Choroid plexus epithelial cell (primary cell): ENCODE measurements around the gene SLC25A21.

Experiments
- DNase-seq: peaks from one replicate; pipeline ENCODE4 v3.0.0-alpha.2; 2010; ENCODE audit warnings: low read depth
- H3K4me3 ChIP-seq: 2 replicates; pipeline ENCODE4 v1.5.1; 2011; ENCODE audit warnings: low read depth, mild to moderate bottlenecking, control low read depth, low read length, moderate library complexity
- CTCF ChIP-seq: conservative IDR thresholded peaks from 2 replicates; pipeline ENCODE4 v1.5.1; 2011; ENCODE audit warnings: low read depth, mild to moderate bottlenecking, control low read depth, inconsistent platforms, low read length, moderate library complexity

The SLC25A21 gene

GRCh38 chr14:36835128-36835527 is 337.3 kb downstream of the SLC25A21 start:
- TF ChIP-seq CTCF = no peak
- no peak for DNase-seq
- H3K4me3 ChIP-seq = no peak overlapping the region

GRCh38 chr14:36834293-36834692 is 338.1 kb downstream of the SLC25A21 start:
- H3K4me3 ChIP-seq = no peak overlapping the region
- no peak for DNase-seq
- TF ChIP-seq CTCF = no peak

- no peak for DNase-seq
- no peak for TF ChIP-seq CTCF
- H3K4me3 ChIP-seq = no peak overlapping the region
Observed at GRCh38 chr14:36829547-36829946, 342.9 kb downstream of the SLC25A21 start.

GRCh38 chr14:36827861-36828260 is 344.5 kb downstream of the SLC25A21 start:
- DNase-seq = no peak
- no peak for TF ChIP-seq CTCF
- no peak overlapping the region for H3K4me3 ChIP-seq

GRCh38 chr14:36826614-36827013 is 345.8 kb downstream of the SLC25A21 start:
- DNase-seq = no peak
- no peak for TF ChIP-seq CTCF
- no peak overlapping the region for H3K4me3 ChIP-seq

- DNase-seq = no peak
- H3K4me3 ChIP-seq = no peak overlapping the region
- no peak for TF ChIP-seq CTCF
Observed at GRCh38 chr14:36824854-36825253, 347.6 kb downstream of the SLC25A21 start.

- no peak for DNase-seq
- no peak for TF ChIP-seq CTCF
- H3K4me3 ChIP-seq = no peak overlapping the region
Observed at GRCh38 chr14:36823651-36824050, 348.8 kb downstream of the SLC25A21 start.
